H1 (cell line): ENCODE measurements around the gene ZBTB37. TPM values are rescaled to one million over a fixed set of nuclear protein-coding genes. Genes with fewer than 3 reads are reported as not detected.

Source experiments
- CTCF ChIA-PET: fragments of 300-600 bp; sonication (Branson Sonifier 250); formaldehyde crosslinking; loops from one replicate; lab custom pipeline; 2021; ENCODE audit not compliant: partially characterized antibody; lab: Charles Lee
- POLR2A ChIA-PET: fragments of 300-600 bp; sonication (Branson Sonifier 250); formaldehyde crosslinking; loops from one replicate; lab custom pipeline; 2021; ENCODE audit warnings: inconsistent platforms; ENCODE audit not compliant: partially characterized antibody; lab: Charles Lee
- DNase-seq, 2 experiments: peaks; one replicate each; pipeline versions ENCODE4 v3.0.0 to v3.0.0-alpha.2; 2010 to 2022; ENCODE audit warnings: low spot score in 2 of 2, low read depth in 1 of 2, mixed read lengths in 1 of 2
- FAIRE-seq: peaks from 2 replicates; lab custom pipeline; 2011; peaks lifted over from hg19 to GRCh38; lab: Jason Lieb, UNC
- H2AFZ ChIP-seq: 2 replicates; pipeline ENCODE4 v1.8.1; 2012; ENCODE audit warnings: low read length, inconsistent platforms
- H2AK5ac ChIP-seq: 2 replicates; pipeline ENCODE4 v1.6.1; 2013; ENCODE audit warnings: low read depth, low read length
- H2BK120ac ChIP-seq: replicated peaks from 2 replicates; pipeline ENCODE3; 2013; ENCODE audit warnings: low read depth, low read length, inconsistent platforms
- H2BK12ac ChIP-seq: 2 replicates; pipeline ENCODE4 v1.6.1; 2013; ENCODE audit warnings: low read depth, low read length
- H2BK15ac ChIP-seq: 2 replicates; pipeline ENCODE4 v1.6.1; 2013; ENCODE audit warnings: low read length
- H2BK20ac ChIP-seq: 2 replicates; pipeline ENCODE4 v1.6.1; 2013; ENCODE audit warnings: low read length
- H2BK5ac ChIP-seq: 2 replicates; pipeline ENCODE4 v1.6.1; 2013; ENCODE audit warnings: low read depth, low read length
- H3K14ac ChIP-seq: 2 replicates; pipeline ENCODE4 v1.6.1; 2013; ENCODE audit warnings: inconsistent platforms; ENCODE audit not compliant: insufficient read length
- H3K18ac ChIP-seq: 2 replicates; pipeline ENCODE4 v1.6.1; 2013; ENCODE audit warnings: low read length; ENCODE audit errors: extremely low read depth
- H3K23ac ChIP-seq: 2 replicates; pipeline ENCODE4 v1.6.1; 2013; ENCODE audit warnings: inconsistent platforms; ENCODE audit not compliant: insufficient read length
- H3K23me2 ChIP-seq: 2 replicates; pipeline ENCODE4 v1.6.1; 2013; ENCODE audit warnings: low read depth, low read length
- H3K27ac ChIP-seq: 2 replicates; pipeline ENCODE4 v1.6.1; 2011; ENCODE audit warnings: low read depth, low read length, inconsistent platforms
- H3K27me3 ChIP-seq, 4 experiments: replicated peaks in 1 of 4; 1 replicate in 1 of 4; 2 replicates in 3 of 4; pipeline versions ENCODE4 v1.6.1 to v1.8.1; 2011 to 2013; ENCODE audit warnings: low read length in 3 of 4, mild to moderate bottlenecking in 3 of 4, inconsistent platforms in 2 of 4, mixed read lengths in 2 of 4, moderate library complexity in 1 of 4; ENCODE audit not compliant: control insufficient read depth in 3 of 4, insufficient read depth in 3 of 4; ENCODE audit errors: extremely low read depth in 1 of 4
- H3K36me3 ChIP-seq, 4 experiments: 2 replicates each; pipeline versions ENCODE4 v1.6.1 to v1.8.1; 2011 to 2013; ENCODE audit warnings: mild to moderate bottlenecking in 4 of 4, low read length in 3 of 4, moderate library complexity in 2 of 4, control low read depth in 1 of 4, inconsistent platforms in 1 of 4; ENCODE audit not compliant: insufficient read depth in 4 of 4, control insufficient read depth in 2 of 4
- H3K4ac ChIP-seq: replicated peaks from 2 replicates; pipeline ENCODE3; 2013; ENCODE audit warnings: low read length, low read depth, mixed read lengths, inconsistent platforms; ENCODE audit not compliant: insufficient read length
- H3K4me1 ChIP-seq, 4 experiments: replicated peaks in 1 of 4; 1 replicate in 1 of 4; 2 replicates in 3 of 4; pipeline versions ENCODE4 v1.6.1 to v1.8.1; 2011 to 2013; ENCODE audit warnings: low read length in 3 of 4, inconsistent platforms in 2 of 4, mixed read lengths in 1 of 4; ENCODE audit not compliant: insufficient read depth in 4 of 4, control insufficient read depth in 3 of 4
- H3K4me2 ChIP-seq, 2 experiments: 2 replicates each; pipeline versions ENCODE4 v1.6.1 to v1.8.1; 2011 to 2013; ENCODE audit warnings: low read depth in 2 of 2, low read length in 2 of 2, control low read depth in 1 of 2, inconsistent platforms in 1 of 2, mild to moderate bottlenecking in 1 of 2; ENCODE audit not compliant: insufficient read depth in 1 of 2
- H3K4me3 ChIP-seq, 4 experiments: fragments of 200-600, 300-600 bp in 1 of 4; sonication (generic), shearing (Covaris generic), sonication (Bioruptor Twin) in 1 of 4; 2 replicates each; pipeline versions ENCODE4 v1.5.1 to v1.8.1; 2011 to 2016; ENCODE audit warnings: low read length in 4 of 4, low read depth in 3 of 4, control low read depth in 2 of 4, inconsistent platforms in 2 of 4, mild to moderate bottlenecking in 2 of 4, mixed read lengths in 1 of 4, moderate library complexity in 1 of 4; ENCODE audit not compliant: insufficient read depth in 2 of 4; ENCODE audit errors: extremely low read depth in 1 of 4
- H3K56ac ChIP-seq: replicated peaks from 2 replicates; pipeline ENCODE3; 2013; ENCODE audit warnings: low read depth, mild to moderate bottlenecking, mixed read lengths, low read length, inconsistent platforms; ENCODE audit not compliant: insufficient read length
- H3K79me1 ChIP-seq: 2 replicates; pipeline ENCODE4 v1.6.1; 2013; ENCODE audit warnings: low read depth, low read length, control low read depth
- H3K79me2 ChIP-seq, 2 experiments: 2 replicates each; pipeline versions ENCODE4 v1.6.1 to v1.8.1; 2012 to 2013; ENCODE audit warnings: low read length in 2 of 2, mild to moderate bottlenecking in 2 of 2, inconsistent platforms in 1 of 2; ENCODE audit not compliant: insufficient read depth in 2 of 2, control insufficient read depth in 1 of 2
- H3K9ac ChIP-seq, 4 experiments: replicated peaks in 1 of 4; 1 replicate in 1 of 4; 2 replicates in 3 of 4; pipeline versions ENCODE4 v1.6.1 to v1.8.1; 2011 to 2013; ENCODE audit warnings: low read depth in 3 of 4, low read length in 3 of 4, control low read depth in 2 of 4, mild to moderate bottlenecking in 2 of 4, moderate library complexity in 2 of 4, inconsistent platforms in 1 of 4; ENCODE audit errors: extremely low read depth in 1 of 4
- H3K9me3 ChIP-seq, 2 experiments: 2 replicates each; pipeline versions ENCODE4 v1.6.1 to v1.8.1; 2012 to 2013; ENCODE audit warnings: mild to moderate bottlenecking in 2 of 2, moderate library complexity in 2 of 2, control low read depth in 1 of 2, inconsistent platforms in 1 of 2, low read depth in 1 of 2, low read length in 1 of 2, mixed read lengths in 1 of 2; ENCODE audit not compliant: insufficient read depth in 2 of 2
- H4K20me1 ChIP-seq, 2 experiments: replicated peaks in 1 of 2; 2 replicates each; pipeline versions ENCODE3 to v1.8.1; 2011 to 2013; ENCODE audit warnings: inconsistent platforms in 2 of 2, low read length in 2 of 2, mild to moderate bottlenecking in 1 of 2; ENCODE audit not compliant: insufficient read depth in 2 of 2, control insufficient read depth in 1 of 2
- H4K5ac ChIP-seq: 2 replicates; pipeline ENCODE4 v1.6.1; 2013; ENCODE audit warnings: low read length, low read depth, mixed read lengths, inconsistent platforms; ENCODE audit not compliant: insufficient read length
- H4K8ac ChIP-seq: 2 replicates; pipeline ENCODE4 v1.8.0; 2013; ENCODE audit warnings: mild to moderate bottlenecking, moderate library complexity, low read length, inconsistent platforms; ENCODE audit not compliant: insufficient read depth; ENCODE audit errors: extremely low read depth
- H4K91ac ChIP-seq: replicated peaks from 2 replicates; pipeline ENCODE3; 2013; ENCODE audit warnings: low read length, mixed read lengths, inconsistent platforms; ENCODE audit not compliant: insufficient read length
- SUZ12 ChIP-seq: fragments of 200-600 bp; sonication (generic); IDR thresholded peaks from 2 replicates; pipeline ENCODE4 v1.6.1; 2012; ENCODE audit warnings: mild to moderate bottlenecking, inconsistent platforms, low read length, moderate library complexity, mixed read lengths
- TBP ChIP-seq: IDR thresholded peaks from 2 replicates; pipeline ENCODE4 v1.6.1; 2011; ENCODE audit warnings: low read depth, low read length, improper control_type of control experiment
- WGBS, 2 experiments: shearing (Covaris generic) in 1 of 2; methylation state at CpG; one replicate each; pipeline versions ENCODE4 v1.1.6 to v1.1.7; 2013 to 2015; ENCODE audit warnings: low lambda C conversion rate in 2 of 2, mixed read lengths in 2 of 2, inconsistent platforms in 1 of 2, low coverage in 1 of 2, missing lambda C conversion rate in 1 of 2; ENCODE audit not compliant: insufficient replicate concordance in 2 of 2, insufficient coverage in 1 of 2, insufficient read length in 1 of 2; ENCODE audit errors: extremely low coverage in 1 of 2, missing lambda C conversion rate in 1 of 2; 5-methylcytosine and 5-hydroxymethylcytosine counted together
- polyA plus RNA-seq, 7 experiments: library from polyadenylated mRNA; depleted of rRNA in 3 of 7; stranded (reverse) in 5 of 7; unstranded in 2 of 7; fragments of >200 nt in 5 of 7; fragments of 200-250 nt in 2 of 7; gene quantifications; 1 replicate in 5 of 7; 2 replicates in 1 of 7; 4 replicates in 1 of 7; pipeline versions ENCODE4 v1.2.1 to v1.2.3, GENCODE V29; 2011 to 2013; ENCODE audit warnings: missing spikeins in 2 of 7, mixed read lengths in 2 of 7
- total RNA-seq: library from RNA; stranded (reverse); fragmentation: NEBNext Ultra II Directional; extraction: Animal tissue kit (Norgen Biotek cat#: 25700); gene quantifications from 2 replicates; pipeline ENCODE4 v1.2.1, GENCODE V29; 2021

ZBTB37 gene
- total and polyA plus RNA-seq, 2 of the 8 experiments (the other 6 are each of a cell fraction or from before 2014, with no cell fraction given), result 1.7 to 12.5 TPM

- H2AFZ ChIP-seq, result no peak overlapping the region
- ChIA-PET POLR2A (interaction anchor here (1.0 to 1.8 kb wide), 5 partner anchors 9 to 57 kb away, joined by 3 to 7 read pairs (median 3); partner anchors contain the start of genes GAS5 and ZBTB37), CTCF (interaction anchor here (1.7 kb wide), 1 partner anchor 14 kb away, joined by 4 read pairs; no protein-coding TSS in a partner anchor)
- DNase-seq (no peak), FAIRE-seq (no peak)
- H4K8ac ChIP-seq, result no peak overlapping the region
- H2BK20ac ChIP-seq, result no peak overlapping the region
- no peak overlapping the region for H2AK5ac ChIP-seq
- no peaks in the 10 kb centered on the region for H4K20me1 ChIP-seq
- H3K79me1 ChIP-seq, result no peaks in the 10 kb centered on the region
- no peak overlapping the region for H2BK5ac ChIP-seq
- TF ChIP-seq SUZ12, result no peak
- peak; percentile 92 for TF ChIP-seq TBP
- no peak overlapping the region for H2BK15ac ChIP-seq
- no peak overlapping the region for H2BK120ac ChIP-seq
- no peaks in the 10 kb centered on the region for H3K23me2 ChIP-seq
- no peak overlapping the region for H3K18ac ChIP-seq
- no peak overlapping the region for H3K23ac ChIP-seq
- H3K9ac ChIP-seq, result no peak overlapping the region
- H3K4me1 ChIP-seq, result no peaks in the 10 kb centered on the region; a peak in 1 of 7 replicates
- H3K27ac ChIP-seq, result no peak overlapping the region
- H3K36me3 ChIP-seq, result no peaks in the 10 kb centered on the region
- H2BK12ac ChIP-seq, result no peak overlapping the region
- no peak overlapping the region for H4K91ac ChIP-seq
- no peaks in the 10 kb centered on the region for H3K9me3 ChIP-seq
- no peak overlapping the region for H3K4me2 ChIP-seq
- WGBS, 2 experiments, result 92% methylated on average over 5 of the region's 5 CpGs; no CpG with 5 or more reads in 1 of the 2 experiments
- no peak overlapping the region for H3K56ac ChIP-seq
- H4K5ac ChIP-seq, result no peak overlapping the region
- no peaks in the 10 kb centered on the region for H3K27me3 ChIP-seq
- H3K4me3 ChIP-seq, result no peak overlapping the region
- no peak overlapping the region for H3K14ac ChIP-seq
- no peaks in the 10 kb centered on the region for H3K79me2 ChIP-seq
- no peak overlapping the region for H3K4ac ChIP-seq
Measured at GRCh38 chr1:173920861-173921260, 52.7 kb downstream of the ZBTB37 start.
